Stimulated activated CD4-positive, alpha-beta T cell treated with anti-CD3 and anti-CD28 coated beads, Interleukin-4, amount 100 ng/mL, for 4 hours (primary cell): Measurements from ENCODE around the gene CASP1.
"Not testable (repeated sequence)": the region's sequence is repeated elsewhere in the genome, so short reads cannot be mapped to it uniquely, and the experiment has no call there.

Experiments
- DNase-seq, 2 experiments: peaks; one replicate each; pipeline ENCODE4 v3.0.0-alpha.2; 2020

CASP1 gene

DNA sequence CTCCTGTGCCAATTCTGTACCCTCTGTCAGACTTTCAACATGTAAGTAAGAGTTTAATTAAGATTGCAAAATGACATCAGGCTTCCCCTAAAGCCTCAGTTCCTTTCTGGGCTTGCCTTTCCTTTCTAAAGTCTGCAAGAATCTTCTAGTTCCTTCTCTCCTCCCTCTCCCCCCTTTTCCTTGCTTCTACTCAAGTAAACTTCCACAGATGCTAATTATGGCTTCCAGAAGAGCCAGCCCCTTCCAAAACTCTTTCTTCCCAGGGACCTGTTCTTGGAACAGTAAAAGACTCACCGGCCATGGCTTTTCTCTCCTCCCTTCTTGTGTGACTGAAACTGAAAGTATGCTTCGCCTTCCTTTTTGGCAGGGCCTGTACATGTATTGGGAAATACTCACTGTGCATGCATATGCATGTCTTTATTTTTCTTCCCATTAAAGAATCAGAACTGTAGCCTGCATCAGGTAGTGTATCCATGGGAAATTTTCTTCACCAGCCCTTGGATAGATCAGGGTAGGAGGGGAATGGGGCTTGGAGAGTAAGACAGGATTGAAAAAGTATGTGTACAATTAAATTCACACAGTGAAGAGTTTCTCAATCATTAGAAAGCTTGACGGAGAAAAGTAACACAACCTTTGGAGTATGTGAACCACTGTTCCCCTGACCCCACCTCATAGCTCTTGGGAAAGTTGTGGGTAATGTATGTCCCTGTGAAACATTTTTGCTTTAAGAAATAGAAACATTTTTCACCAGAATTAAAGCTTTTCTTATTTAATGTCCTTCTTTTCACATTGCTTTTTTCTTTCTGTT lies at the start of gene CASP1:
Gene CASP1, minus strand, starts transcription at position 332 of the 808 bp plus-strand sequence. Its CDS starts 31 bp downstream, at position 301.
- peak in 1 of 2 experiments; percentile 30 for DNase-seq

- no peak for DNase-seq
Measured at GRCh38 chr11:105081412-105082150, 46.6 kb upstream of the CASP1 start.

DNA sequence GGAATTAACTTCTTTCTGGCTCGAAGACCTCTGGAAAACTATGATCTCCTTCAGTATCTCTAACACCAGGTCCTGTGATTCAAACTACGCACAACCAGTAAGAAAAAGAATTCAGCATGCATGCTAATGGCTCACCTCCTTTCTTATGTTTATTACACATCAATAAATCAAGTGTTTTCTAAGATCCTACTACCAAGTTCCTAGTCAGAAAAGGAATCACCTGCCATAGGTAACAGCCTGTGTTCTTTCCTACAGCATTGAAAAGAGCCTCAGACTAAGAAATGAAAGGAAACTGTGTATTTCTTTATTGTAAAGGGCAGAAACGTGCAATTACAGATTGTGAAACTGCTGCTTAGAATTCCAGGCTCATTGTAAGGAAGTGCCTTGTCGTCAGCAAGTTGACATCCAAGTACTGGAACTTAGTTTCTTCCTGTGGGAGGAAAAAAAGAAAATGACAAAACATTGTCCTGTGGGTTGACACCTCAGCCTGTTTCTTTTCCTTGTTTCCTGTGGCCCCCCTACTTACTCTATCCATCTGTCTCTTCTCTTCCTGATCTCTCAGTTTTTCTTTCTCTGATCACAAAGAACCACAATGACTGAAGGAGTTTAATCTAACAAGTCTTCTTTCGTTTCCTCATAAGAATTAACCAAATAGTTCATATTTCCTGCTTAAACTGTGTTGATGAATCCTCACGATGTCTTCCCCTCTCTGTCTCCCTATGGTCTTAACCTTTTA lies 45.4 kb upstream of the CASP1 start:
- DNase-seq: not testable (repeated sequence)

GRCh38 chr11:105078283-105078682 lies 43.3 kb upstream of the CASP1 start:
- no peak for DNase-seq

DNA sequence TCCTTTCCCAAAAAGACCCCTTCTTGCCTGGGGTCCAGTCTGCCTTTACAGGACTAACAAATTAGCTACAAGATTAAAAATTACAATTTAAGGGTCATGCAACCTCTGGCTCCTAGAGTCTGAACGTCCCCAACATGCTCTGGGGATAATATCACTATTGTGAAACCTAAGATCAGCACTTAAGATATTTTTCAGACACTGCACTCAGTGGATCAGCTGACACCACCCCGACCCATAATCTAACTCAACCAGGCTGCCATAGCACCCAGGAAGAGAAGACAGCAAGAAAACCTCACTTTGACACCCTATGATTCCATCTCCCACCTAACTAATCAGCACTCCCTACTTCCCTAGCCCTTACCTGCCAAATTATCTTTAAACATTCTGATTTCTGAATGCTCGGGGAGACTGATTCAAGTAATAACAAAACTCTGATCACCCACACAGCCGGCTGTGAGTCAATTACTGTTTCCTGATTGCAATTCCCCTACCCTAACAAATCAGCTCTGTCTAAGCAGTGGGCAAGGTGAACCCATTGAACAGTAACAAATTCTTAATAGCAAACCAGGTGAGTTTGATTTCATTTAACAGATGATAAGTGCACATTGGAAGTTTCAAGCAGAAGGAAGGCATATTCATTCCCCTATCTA lies 42.3 kb upstream of the CASP1 start:
- DNase-seq: not testable (repeated sequence)

GRCh38 chr11:105074166-105074530 lies 39.2 kb upstream of the CASP1 start:
- no peak for DNase-seq

GRCh38 chr11:105073456-105074165 lies 38.7 kb upstream of the CASP1 start:
- DNase-seq: no peak

- DNase-seq: not testable (repeated sequence)
Measured at GRCh38 chr11:105072080-105072479, 37.1 kb upstream of the CASP1 start.

DNA sequence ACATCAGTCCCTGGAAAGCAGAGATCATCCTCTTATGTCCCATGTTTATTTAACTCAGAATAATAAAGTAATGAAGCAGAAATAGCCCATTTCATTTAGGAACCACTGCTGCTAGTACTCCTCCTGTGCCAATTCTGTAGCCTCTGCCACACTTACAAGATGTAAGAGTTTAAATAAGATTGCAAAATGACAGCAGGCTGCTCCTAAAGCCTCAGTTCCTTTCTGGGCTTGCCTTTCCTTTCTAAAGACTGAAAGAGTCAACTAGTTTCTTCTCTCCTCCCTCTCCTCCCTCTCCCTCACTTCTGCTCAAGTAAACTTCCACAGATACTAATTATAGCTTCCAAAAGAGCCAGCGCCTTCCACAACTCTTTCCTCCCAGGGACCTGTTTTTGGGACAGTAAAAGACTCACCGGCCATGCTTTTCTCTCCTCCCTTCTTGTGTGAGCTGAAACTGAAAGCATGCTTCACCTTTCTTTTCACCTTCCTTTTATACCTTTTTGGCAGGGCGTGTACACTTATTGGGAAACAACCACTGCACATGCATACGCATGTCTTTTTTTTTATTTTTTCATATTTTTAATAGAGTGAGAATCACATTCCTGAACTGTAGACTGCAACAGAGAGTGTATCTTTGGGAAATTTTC lies 36.3 kb upstream of the CASP1 start:
- peak in 1 of 2 experiments; percentile 8 for DNase-seq

DNA sequence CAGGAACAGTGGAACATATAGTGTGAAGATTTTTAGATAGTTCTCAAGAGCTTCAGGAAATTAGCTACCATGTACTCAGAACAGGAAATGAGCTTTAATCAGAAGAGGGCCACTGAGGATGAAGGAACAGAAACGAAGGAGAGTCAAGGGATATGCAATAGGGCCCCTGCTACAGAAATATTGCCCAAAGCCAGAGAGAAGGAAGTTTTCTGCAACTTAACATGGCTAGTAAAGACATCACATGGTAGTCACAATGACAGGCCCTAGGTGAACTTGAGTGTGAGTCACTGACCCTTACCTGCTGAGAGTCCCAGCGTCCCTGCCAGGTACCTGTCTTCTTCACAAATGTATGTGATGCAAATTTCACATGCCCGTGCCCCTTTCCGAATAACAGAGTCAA lies 35.4 kb upstream of the CASP1 start:
- peak in 1 of 2 experiments; percentile 17 for DNase-seq

GRCh38 chr11:105069749-105070148 lies 34.8 kb upstream of the CASP1 start:
- not testable (repeated sequence) for DNase-seq

- DNase-seq: not testable (repeated sequence)
Measured at GRCh38 chr11:105063245-105063941, 28.4 kb upstream of the CASP1 start.

GRCh38 chr11:105057432-105057831 lies 22.5 kb upstream of the CASP1 start:
- DNase-seq: no peak

GRCh38 chr11:105056446-105056845 lies 21.5 kb upstream of the CASP1 start:
- DNase-seq: no peak

DNA sequence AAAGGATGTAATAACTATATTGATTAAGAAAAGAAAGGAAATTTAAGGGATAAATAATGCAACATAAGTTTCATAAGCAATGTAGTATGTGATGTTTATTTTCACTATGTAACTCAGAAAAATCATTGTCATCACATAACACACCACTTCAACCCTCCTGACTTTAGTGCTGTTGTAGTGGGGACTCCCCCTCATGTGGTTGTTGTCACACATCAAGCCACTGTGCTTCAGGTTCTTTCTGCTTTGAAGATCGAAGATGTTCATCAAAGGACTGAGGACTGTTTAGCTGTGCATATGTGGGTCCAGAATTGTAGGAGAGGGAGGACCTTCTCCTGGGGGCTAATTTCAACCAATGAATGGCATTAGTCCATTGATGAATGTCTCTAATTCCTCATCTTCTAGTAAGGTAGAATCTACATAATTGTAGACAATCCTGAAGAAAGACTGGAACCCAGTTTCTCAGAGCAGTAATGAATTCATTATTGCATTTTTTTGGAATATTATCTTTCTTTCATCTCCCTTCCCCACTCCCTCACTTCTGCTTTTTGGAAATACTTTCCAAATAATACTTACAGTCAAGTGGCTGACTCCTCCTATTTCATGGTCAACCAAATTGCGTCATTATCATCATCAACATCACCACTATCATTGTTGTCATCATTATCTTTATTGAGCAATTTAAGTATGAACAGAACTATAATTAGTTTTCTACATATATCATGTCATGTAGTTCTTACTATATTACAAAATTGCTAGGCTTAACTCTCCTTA lies 20.0 kb upstream of the CASP1 start:
- DNase-seq: no peak

GRCh38 chr11:105052487-105052886 lies 17.5 kb upstream of the CASP1 start:
- DNase-seq: no peak

- DNase-seq: no peak
Measured at GRCh38 chr11:105051559-105051958, 16.6 kb upstream of the CASP1 start.

GRCh38 chr11:105049481-105049880 lies 14.5 kb upstream of the CASP1 start:
- no peak for DNase-seq

- no peak for DNase-seq
Measured at GRCh38 chr11:105046898-105047579, 12.1 kb upstream of the CASP1 start.
